ENCODE results near the gene ZSCAN31.

The ZSCAN31 gene

DNA sequence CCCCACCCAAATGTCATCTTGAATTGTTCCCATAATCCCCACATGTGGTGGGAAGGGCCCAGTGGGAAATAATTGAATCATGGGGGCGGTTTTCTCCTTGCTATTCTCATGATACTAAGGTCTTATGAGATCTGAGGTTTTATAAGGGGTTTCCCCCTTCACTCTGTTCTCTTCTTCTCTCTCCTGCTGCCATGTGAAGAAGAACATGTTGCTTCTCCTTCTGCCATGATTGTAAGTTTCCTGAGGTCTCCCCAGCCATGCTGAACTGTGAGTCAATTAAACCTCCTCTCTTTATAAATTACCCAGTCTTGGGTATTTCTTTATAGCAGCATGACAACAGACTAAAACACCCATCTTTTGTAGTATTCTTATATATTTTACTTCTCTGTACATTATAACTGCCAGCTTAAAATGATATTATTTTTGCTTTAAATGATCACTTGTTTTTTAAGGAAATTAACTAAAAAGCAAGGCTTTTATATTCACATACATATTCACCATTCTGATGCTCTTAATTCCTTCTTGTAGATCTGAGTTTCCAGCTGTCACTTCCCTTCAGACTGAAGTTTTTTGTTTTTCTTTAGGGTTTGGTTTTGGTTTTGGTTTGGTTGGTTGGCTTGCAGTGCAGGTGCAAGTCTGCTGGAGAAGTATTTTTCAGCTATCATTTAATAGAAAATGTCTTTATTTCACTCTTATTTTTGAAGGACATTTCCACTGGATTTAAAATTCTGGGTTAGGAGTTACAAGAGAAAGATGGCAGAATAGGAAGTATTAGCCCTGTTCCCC is 4.6 kb upstream of the ZSCAN31 start:
- DNase-seq (ENCODE audit: low read depth in 1 of 2, low spot score in 1 of 2), result no peak
- no peak overlapping the region for H3K4me3 ChIP-seq (replicated peaks; ENCODE audit: insufficient read depth, low read length)
- TF ChIP-seq POLR2AphosphoS5 (IDR thresholded peaks at IDR 0.05; ENCODE audit: low read depth) (no peak), GABPA (IDR thresholded peaks at IDR 0.05; ENCODE audit: low read depth) (no peak), SPI1 (IDR thresholded peaks at IDR 0.05; ENCODE audit: borderline replicate concordance, low read depth) (no peak), REST (IDR thresholded peaks at IDR 0.05; ENCODE audit: insufficient replicate concordance, low read depth) (no peak), CTCF (IDR thresholded peaks at IDR 0.05; ENCODE audit: insufficient read depth, low read length) (no peak)
- no peaks in the 10 kb centered on the region for H3K27me3 ChIP-seq (ENCODE audit: insufficient read depth, poor library complexity, severe bottlenecking)
- H3K27ac ChIP-seq (replicated peaks), result no peak overlapping the region

- Histone ChIP-seq H3K4me3 (replicated peaks; ENCODE audit: insufficient read depth, low read length) (no peak overlapping the region), H3K27me3 (ENCODE audit: insufficient read depth, poor library complexity, severe bottlenecking) (no peaks in the 10 kb centered on the region), H3K27ac (replicated peaks) (peak overlapping the region; percentile 98)
- TF ChIP-seq CTCF (IDR thresholded peaks at IDR 0.05; ENCODE audit: insufficient read depth, low read length) (no peak), REST (IDR thresholded peaks at IDR 0.05; ENCODE audit: insufficient replicate concordance, low read depth) (no peak), SPI1 (IDR thresholded peaks at IDR 0.05; ENCODE audit: borderline replicate concordance, low read depth) (peak; percentile 77), POLR2AphosphoS5 (IDR thresholded peaks at IDR 0.05; ENCODE audit: low read depth) (no peak), GABPA (IDR thresholded peaks at IDR 0.05; ENCODE audit: low read depth) (no peak)
- peak in 1 of 2 experiments; percentile 18 for DNase-seq (ENCODE audit: low read depth in 1 of 2, low spot score in 1 of 2)
Observed at GRCh38 chr6:28337121-28337520, 1.2 kb upstream of the ZSCAN31 start.

DNA sequence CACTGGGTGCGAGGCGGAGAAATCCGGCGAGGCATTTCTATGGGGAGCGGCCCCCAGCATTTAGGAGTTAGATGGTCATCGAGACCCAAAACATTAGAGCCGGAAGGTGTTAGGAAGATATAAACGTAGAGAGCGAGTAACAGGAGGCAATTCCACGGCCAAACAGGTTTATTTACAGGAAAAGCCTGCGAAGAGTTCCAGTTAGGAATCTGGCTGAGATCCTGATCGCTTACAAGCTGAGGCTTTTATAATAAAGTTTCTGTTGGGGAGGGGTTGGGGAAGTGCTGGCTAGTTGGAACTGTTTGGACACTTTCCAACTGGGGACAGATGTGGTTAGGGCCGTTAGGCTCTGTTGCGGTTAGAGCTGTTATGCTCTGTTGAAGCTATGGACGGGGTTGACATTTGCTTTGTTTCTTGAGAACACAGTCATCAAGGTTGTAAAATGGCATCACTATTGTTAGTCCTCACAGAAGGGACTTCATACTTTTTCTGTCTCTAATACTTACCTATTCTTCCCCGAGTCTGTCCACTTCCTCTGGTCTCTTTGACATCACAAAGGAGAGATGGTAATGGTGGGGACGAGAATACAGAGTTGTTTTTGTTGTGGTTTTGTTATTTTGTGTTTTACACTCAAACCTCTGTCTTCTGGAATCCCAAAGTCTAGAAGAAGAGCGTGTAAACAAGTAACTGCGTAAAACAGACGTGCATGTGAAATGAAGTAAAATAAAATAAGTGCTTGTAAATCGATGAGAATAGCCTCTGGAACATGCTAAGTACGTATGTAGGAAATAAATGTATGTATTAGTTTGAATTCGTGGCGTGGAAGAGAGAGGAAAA is 554 bp upstream of the ZSCAN31 start:
- no peaks in the 10 kb centered on the region for H3K27me3 ChIP-seq (ENCODE audit: insufficient read depth, poor library complexity, severe bottlenecking)
- TF ChIP-seq SPI1 (IDR thresholded peaks at IDR 0.05; ENCODE audit: borderline replicate concordance, low read depth) (peak; percentile 89), POLR2AphosphoS5 (IDR thresholded peaks at IDR 0.05; ENCODE audit: low read depth) (peak; percentile 1; the same call in 1 of the 2 replicates), GABPA (IDR thresholded peaks at IDR 0.05; ENCODE audit: low read depth) (no peak; the same call in 1 of the 2 replicates)
- H3K4me3 ChIP-seq (replicated peaks; ENCODE audit: insufficient read depth, low read length), result peak overlapping the region; percentile 60
- DNase-seq (ENCODE audit: low read depth in 1 of 2, low spot score in 1 of 2), result peak; percentile 84 to 92
- H3K27ac ChIP-seq (replicated peaks), result peak overlapping the region; percentile 98

DNA sequence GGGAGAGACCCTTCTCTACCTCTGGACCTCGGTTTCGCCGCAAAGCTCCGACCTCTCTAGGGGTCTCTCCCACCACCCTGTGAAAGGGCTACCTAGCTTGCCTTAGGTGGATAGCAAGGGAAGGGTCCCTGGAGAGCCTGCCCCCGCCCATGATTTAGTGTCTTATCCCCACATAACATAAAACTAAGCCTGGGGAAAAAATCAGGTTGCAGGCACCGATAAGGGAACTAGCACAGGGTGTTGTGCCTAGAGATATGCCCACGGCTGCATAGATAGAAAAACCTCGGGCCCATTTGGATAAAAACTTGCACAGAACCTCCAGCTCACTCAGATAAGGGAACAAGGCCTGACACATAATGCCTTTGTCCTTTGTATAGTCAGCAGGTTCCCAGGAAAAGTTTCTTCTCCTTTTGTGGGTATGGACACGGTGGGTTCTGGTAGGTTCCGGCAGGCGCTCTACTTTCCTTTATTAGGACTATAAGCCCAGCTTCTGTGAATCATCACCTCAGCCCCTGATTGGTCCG is 846 bp downstream of the ZSCAN31 start:
- Histone ChIP-seq H3K4me3 (replicated peaks; ENCODE audit: insufficient read depth, low read length) (peak overlapping the region; percentile 24), H3K27ac (replicated peaks) (peak overlapping the region; percentile 98), H3K27me3 (ENCODE audit: insufficient read depth, poor library complexity, severe bottlenecking) (no peaks in the 10 kb centered on the region)
- DNase-seq (ENCODE audit: low read depth in 1 of 2, low spot score in 1 of 2), result no peak
- TF ChIP-seq POLR2AphosphoS5 (IDR thresholded peaks at IDR 0.05; ENCODE audit: low read depth), result no peak
- no peak for TF ChIP-seq CTCF (IDR thresholded peaks at IDR 0.05; ENCODE audit: insufficient read depth, low read length)
- no peak for TF ChIP-seq GABPA (IDR thresholded peaks at IDR 0.05; ENCODE audit: low read depth)
- no peak for TF ChIP-seq REST (IDR thresholded peaks at IDR 0.05; ENCODE audit: insufficient replicate concordance, low read depth)
- no peak for TF ChIP-seq SPI1 (IDR thresholded peaks at IDR 0.05; ENCODE audit: borderline replicate concordance, low read depth)

All from HL-60 (cell line).